IPS DF 19.7 (cell line): ENCODE data around the gene AMPH.
"Not testable (repeated sequence)": the region's sequence is repeated elsewhere in the genome, so short reads cannot be mapped to it uniquely, and the experiment has no call there.

Experiments used
- DNase-seq: peaks from one replicate; pipeline ENCODE4 v3.0.0-alpha.2; 2013; ENCODE audit warnings: low read depth, low spot score

AMPH gene

DNA sequence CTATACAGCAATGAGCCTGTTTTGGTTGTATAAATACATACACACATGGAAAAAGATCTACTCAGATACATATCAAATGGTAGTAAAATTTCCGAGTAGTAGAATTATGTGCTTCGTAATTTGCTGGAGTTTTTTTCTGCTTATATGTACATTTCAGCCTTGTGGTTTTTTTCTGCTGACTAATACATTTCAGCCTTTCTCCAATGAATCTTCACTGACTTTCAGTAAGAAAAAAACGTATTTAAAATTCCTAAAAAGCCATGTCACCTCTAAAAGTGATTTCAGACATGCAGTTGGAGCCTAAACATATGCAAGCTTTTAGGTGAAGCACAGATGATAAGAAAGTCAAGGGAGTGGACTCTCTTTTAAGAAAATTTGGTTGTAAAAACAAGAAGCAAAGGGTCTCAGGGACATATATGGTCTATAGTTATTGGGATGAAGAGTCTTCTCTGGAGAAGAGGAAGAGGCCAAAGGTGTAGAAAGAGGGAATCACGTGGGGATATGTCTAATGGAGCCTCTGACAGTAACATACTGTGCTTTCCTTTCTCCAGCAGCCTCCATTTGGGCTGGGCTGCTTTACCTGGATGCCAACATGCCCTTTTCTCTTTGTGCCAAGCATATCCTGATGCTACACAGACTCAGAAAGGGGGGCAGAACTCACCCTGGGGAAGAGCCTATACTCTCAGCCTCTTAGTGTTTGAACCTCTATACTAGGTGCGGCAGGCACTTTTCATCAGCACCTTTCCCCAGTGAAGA lies 2.4 kb downstream of the AMPH start:
- no peak for DNase-seq

DNA sequence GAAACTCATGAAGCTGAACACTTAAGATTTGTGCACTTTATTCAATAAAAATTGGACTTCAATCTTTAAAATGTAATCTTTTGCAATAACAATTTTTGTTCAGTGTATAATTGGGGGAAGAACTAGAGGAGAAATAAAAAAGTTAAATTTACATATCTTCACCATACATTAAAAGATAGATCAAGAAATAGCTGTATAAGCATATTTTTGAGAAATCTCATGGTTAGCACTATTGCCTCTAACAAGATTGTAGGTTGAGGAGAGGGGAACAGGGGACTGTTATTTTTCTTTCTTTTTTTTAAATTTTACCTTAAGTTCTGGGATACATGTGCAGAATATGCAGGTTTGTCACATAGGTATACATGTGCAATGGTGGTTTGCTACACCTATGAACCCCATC lies 5.3 kb downstream of the AMPH start:
- no peak for DNase-seq

DNA sequence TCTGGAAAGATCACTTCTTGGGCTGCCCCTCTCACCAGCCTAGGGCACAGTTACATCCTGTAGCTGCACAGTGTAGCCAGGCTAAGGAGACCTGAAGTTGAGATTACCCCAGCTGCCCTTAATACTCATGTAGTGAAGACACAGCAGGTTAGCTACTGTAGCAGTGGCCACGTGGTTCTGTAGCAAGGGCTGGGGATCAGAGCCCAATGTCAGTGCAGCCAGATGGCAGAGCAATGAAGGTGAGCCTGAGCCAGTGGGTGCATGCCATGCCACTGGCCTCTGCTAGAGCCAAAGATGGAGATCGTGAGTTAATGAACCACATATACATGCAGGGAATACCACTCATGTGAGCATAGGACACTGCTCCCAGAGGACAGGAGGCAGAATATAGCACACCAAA lies 15.5 kb downstream of the AMPH start:
- DNase-seq: no peak

DNA sequence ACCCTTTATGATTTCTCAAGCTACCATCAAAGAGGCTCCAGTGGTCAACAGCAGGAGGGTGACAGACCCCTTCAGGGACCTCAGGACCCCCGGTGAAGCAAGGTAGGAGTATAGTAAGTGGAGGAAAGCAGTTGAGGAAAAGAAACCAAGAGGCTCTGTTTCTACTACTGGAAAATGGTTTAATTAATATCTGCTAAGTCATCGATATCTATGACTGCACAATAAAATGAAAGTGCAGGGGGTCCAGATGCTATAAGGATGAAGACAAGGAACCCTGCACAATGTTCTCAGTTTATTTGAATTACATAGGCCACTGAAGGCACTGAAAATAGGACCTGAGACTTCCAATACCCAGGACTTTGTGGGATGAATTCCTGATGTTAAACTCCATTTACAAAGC lies 23.7 kb downstream of the AMPH start:
- no peak for DNase-seq

DNA sequence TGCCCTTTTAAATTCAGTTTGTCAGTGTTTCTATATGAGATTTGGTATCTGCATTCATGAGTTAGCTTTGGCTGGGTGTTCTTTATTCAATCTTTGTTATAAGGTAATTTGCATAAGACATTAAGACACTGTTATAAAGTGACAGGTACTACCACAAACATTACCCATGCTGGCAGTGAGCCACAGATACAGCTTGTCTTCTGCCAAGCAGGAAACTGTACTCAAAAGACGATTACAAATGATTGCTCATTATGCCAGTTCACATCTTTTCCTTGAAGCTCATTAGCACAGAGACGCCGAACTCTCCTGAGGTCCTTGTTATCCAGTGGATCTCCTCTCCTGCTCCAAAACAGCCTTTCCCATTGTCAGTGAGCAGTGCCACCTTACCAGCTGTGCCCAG lies 30.4 kb downstream of the AMPH start:
- DNase-seq: no peak

DNA sequence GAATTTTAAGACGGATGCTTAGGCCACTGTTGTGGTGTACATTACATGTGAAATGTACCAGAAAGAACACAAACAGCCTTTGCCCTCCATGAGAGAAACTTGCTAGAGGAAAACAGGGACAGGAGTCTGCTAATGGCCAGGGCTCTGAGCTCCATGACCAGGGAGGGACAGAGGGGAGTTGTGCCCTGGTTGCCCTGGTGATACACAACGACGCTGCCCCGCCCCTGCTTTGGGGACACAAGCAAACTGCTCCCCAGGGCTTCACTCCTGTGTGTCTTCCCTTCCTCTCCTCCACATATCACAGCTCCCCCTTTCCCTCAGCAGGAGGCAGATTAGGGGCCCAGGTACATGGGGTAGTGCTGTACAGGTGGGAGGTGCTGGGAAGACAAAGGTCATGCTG lies 36.2 kb downstream of the AMPH start:
- DNase-seq: no peak

DNA sequence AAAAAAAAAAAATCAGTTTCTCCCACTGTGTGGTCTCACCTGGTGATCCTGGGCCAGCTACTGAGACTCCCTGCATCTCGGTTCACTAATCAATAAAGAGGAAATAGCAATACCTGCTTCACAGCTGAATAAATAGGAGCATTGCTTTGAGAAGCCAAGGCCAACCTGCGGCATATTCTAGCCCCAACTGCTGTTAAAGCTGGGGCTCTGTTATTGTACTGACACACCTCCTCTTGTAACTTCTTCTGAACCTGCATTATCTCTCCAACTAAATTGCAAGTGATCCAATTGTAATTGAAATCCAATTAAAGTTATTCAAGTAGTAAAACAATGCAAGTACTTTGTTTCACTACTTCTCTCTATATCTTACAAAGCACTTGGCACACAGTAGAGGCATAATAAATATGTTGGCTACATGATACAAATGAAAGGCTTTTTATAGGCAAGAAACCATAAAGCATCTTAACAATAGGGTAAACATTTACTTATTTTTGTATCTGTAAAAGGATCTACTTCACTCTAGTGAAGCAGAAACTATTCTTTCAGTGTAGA lies 38.4 kb downstream of the AMPH start:
- DNase-seq: no peak

DNA sequence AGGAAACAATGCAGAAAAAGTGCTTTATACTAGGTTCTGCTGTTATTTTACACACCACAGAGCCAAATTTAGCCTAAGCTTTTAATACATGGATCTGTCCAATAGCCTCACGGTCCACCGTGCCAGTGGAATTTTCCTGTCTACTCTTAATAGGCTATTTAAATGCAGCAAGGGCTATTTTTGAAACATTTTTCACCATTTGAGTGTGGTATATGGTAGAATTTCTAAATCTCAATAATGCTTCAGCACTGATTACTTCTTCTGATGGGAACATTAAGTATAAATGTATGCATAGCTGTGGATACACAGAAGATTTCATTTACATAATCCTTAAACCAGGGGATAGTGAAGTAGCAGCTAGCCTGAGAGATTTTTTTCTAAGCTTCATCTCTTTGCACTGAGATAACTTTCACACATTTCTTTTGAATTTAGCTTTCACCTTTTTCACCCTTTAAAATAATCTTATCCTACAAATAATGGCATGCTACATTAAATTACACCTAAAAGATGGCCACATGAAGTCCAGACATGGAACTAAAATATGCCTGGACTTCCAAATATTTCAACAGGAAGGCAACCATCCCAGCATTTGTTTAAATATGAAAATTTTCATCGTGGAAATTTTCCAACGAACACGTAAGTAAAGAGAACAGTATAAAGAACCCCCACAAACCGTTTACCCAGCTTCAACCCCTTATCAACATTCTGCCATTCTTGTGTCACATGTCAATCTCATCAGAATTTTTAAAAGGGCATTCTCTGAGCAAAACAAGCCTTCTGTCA lies 45.4 kb downstream of the AMPH start:
- no peak for DNase-seq

DNA sequence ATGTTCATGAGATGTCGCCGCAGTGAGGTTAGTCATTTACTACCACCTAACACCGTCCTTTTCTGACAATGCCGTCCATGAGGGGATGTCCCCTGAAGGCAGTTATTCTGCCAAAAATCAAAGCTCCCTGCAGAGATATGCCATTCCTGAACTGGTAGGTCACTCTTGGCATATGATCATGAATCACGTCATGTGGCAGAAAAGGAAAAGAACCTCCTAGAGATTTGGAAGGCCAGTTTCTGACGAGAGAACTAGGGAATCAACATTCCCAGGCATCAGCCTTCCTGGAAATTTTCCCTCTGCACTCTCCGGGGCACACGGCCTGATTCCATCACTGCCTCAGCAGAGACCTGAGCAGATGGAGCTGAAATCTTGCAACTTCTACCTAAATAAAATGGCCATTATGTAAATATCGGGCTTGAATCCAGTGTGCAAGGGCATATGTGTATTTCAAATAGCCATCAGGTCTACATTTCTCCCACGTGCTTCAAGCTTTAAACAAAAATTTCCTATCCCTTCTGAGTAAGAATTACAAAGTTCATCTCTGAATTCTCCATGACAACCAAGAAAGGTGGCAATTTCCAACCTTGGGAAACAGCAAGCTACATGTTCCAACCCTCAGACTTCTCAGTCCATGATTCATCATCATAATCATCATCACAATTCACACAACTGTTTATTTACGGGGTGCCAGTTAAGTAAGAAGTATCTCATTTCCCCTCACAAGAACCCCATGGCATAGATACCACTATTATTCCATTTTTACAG lies 46.5 kb downstream of the AMPH start:
- no peak for DNase-seq

DNA sequence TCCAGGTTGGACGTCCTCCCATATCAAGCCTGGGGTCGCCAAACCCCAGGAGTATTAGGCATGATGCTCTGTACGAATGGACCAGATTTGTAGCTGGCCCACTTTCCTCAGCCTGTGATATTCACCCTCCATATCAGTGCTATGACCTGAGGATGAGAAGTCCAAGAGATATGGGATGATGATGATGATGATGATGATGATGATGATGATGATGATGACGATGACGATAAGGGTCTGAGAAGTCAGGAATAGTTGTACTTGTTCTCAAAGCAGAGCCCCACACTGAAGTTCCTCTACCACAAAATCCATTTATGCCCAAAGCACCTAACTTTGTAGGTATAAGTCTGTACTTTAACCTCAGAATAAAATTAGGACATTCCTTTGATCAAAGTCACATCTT lies 50.7 kb downstream of the AMPH start:
- no peak for DNase-seq

DNA sequence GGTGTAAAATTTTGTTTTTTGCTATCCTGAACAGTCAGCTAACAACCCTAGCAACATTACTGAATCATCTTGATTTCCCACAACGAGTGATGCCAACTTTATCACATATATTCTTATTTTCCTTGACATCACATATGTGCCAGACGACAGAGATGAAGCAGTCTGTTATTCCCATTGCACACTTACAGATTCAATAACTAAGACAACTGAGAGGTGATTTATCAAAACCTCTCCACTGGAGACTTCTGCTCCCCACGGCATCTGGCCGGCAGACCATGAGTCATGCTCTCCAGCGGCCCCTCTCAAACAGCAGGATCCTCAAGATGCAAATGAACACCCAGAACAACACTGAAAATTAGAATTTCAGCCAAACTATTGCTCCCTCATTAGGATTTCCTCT lies 57.1 kb downstream of the AMPH start:
- DNase-seq: no peak

DNA sequence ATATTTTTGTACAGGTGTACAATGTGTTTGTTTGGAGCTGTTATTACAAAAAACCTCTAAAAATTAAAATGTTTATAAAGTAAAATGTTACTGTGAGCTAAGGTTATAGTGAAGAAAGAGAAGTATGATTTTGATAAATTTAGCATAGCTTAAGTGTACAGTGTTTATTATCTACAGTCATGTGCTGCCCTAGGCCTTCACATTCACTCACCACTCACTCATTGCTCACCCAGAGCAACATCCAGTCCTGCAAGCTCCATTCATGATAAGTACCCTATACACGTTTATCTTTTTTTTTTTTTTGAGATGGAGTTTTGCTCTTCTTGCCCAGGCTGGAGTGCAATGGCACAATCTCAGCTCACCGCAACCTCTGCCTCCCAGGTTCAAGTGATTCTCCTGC lies 59.6 kb downstream of the AMPH start:
- not testable (repeated sequence) for DNase-seq

DNA sequence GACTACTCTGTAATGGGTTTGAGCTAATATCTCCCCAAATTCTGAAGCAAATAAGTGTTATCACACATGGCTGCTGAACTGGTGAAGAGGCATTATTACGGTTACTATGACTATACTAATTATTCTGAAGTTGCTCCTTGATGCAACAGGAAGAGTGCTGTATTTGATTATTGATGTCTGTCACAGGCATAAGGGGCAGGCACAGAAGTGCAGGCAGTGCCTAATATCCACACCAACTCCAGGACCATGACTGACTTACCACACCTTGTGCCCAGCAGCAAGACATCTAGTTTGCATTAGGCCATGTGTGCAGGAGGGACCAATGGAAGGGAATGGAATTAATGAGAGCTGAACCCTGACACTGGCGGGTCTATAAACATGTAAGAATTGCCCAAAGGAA lies 62.7 kb downstream of the AMPH start:
- DNase-seq: no peak

DNA sequence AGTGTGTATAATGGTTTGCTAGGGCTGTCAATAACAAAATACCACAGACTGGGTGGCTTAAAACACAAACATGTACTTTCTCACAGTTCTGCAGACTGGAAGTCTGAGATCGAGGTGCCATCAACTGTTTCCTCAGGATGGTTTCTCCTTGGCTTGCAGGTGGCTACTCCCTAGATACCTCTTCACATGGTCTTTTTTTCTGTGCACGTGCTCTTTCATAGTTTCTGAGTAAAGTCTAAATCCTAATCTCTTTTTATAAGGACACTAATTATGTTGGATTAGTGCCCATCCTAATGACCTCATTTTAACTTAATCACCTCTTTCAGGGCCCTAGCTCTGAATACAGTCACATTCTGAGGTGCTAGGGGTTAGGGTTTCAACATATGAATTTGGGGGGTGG lies 65.9 kb downstream of the AMPH start:
- DNase-seq: no peak

DNA sequence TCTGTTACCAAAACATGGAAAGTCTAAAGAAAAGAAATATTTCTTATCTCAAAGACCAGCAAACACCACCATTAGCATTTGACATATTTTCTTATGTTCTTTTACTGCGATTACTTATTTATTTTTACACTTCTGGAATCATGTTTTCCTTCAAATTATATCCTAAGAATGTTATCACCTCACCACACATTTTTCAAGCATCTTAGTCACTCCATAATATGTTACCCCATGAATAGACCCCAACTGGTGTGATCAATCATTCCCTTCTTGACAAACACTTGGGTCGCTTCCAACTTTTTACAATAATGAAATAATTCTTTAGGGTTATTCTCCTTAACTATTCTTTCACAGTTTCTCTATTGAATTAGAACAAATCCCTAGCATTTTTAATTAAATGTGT lies 67.4 kb downstream of the AMPH start:
- DNase-seq: no peak

DNA sequence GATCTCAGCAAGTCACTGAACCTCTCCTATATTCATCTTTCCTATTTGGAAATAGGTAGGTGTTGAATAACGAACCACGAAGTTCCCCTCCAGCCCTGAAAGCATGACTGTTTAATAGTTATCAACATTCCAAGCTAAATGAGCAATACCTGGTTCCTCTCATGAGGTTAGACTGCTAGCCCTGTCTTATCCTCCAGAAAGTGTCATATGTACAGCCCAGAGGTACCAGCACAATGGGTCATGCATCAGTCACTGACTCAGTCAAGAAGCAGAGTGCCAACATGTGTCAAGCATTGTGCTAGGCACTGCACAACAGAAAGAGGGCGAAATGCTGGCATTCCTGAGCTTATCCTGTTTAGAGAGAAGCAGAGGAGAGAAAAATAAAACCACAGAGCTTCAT lies 70.0 kb downstream of the AMPH start:
- no peak for DNase-seq

DNA sequence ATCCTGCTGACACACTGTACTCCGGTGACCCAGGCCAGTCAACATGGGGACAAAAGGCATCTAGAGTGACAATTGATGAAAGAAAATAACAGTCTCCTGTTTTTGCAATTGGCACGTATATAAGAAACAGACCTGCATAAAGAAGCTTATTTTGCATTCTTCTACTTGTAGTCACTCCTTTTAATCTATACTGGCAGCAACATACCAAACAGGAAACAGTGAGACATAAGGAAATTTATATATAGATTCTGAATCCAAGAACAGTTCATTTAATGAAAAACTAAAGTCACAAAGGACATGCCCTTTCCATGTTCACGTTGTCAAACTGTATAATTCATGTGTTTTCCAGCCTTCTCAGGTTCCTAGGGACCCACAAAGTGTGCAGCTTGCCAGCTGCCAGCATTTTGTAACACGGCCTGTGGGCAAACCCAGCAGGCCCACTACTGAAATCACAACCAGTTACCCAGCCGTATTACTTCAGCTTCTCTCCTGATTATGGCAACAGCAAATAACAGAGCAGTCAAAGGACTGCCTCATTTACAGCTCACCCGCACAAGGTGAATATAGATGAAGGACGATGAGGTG lies 72.3 kb downstream of the AMPH start:
- no peak for DNase-seq

DNA sequence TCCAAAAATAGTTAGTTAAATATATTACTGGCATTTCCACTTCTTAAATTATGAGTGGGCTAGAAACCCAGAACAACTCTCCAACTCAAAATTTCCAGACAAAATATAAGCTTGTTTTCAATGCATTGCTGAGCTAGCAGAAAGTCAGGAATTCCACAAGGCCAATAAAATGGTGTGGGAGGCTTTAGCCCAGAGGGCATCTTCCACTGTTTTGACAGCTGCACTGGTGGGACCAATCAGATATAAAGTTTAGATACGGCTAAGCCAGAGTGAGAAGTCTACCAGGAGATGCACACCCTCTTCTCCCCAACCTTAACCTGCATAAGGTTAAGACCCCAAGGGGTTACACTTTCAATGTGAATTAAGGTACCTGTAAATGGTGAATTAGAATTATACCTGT lies 76.6 kb downstream of the AMPH start:
- DNase-seq: no peak

DNA sequence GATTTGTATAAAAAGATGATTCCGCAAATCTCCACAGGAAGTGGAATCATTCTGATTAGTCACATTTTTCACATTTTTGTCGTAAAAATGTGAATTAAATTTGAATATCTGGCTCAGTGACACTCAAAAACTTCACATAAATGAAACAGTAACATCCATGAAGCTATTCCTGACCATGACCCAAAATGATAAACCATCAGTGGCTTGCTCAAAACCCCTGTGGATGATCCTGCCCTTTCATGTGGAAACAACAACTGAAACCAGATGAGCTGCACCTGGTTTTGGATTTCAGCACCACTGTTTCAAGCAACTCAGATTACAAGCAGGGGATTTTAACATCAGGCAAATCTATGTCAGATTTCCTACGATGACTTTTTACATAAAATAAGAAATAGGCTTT lies 80.3 kb downstream of the AMPH start:
- DNase-seq: no peak

DNA sequence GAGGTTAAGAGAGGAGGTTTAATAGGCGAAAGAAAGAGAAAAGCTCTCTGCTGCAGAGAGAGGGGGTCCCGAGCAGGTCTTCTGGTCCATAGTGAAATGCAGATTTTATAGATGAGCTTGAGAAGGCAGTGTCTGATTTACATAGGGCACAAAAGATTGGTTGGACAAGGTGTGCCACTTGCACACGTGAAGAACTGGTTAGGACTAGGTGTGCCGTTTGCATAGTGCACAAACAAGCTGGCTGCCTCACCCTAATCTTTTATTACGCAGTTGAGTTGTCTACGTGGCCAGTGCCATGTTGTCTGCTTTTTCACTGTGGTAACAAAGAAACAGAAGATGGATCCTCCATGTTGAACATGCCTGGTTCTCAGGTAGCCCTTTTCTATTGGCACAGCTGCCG lies 82.6 kb downstream of the AMPH start:
- DNase-seq: no peak

DNA sequence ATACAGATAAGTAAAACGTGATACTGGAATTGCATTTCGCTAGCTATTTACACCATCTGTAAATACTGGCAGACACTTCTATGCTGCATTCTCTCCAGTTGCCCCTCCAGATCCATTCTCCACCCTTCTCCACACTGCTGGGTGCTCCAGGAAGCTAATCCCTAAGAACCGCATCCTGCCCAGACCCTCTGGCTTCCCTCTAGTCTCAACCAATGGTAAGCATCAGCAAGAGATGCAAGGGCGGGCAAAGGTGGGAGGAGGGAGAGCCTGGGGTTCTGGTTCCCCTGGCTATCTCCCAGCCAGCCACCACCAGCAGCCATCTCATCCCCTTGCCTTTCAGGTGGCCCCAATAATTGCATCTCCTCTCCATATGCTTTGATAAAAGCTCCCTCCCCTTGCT lies 84.4 kb downstream of the AMPH start:
- no peak for DNase-seq

DNA sequence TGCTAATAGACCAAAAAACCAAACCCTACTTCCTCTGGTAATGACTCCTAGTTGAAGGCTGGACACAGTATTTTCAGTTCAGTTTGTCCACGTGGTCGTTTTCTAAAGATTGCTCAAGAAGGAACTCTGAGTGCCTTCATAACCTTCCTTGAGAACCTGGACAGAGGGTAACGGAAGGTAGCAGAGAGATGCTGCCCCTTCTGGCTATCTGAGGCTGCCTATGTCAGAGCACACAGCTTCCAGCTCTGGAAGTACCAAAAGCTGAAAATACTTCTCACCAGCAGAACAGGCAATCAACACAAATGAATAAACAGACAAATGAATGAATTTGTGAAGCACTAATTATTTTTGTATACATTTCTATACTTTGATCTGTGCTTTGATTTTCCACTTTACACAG lies 85.2 kb downstream of the AMPH start:
- no peak for DNase-seq
